Thyroid gland (tissue), 4 donors: ENCODE measurements around the gene EXD3.

ENCODE experiments used
- CTCF ChIP-seq, 6 experiments: fragments of 200-600 bp in 3 of 6; fragments of 450-650 bp in 3 of 6; sonication (generic) in 3 of 6; IDR thresholded peaks; one replicate each; pipeline ENCODE4 v1.5.1; 2016 to 2019; ENCODE audit warnings: antibody characterized with exemption in 6 of 6, mild to moderate bottlenecking in 2 of 6, inconsistent platforms in 1 of 6, moderate library complexity in 1 of 6
- POLR2A ChIP-seq, 2 donors: fragments of 450-650 bp; IDR thresholded peaks; one replicate each; pipeline ENCODE4 v1.6.1; 2017; ENCODE audit warnings: antibody characterized with exemption in 2 of 2, mild to moderate bottlenecking in 2 of 2, moderate library complexity in 1 of 2

GRCh38 chr9:137368431-137369035, 54.4 kb downstream of the EXD3 start:
- TF ChIP-seq CTCF (IDR thresholded peaks at IDR 0.05) (no peak), POLR2A (IDR thresholded peaks at IDR 0.05) (no peak)
